NCI-H2107 (cell line): Measurements from ENCODE around the gene EXD3.

Experiments used
- DNase-seq: peaks from one replicate; lab custom pipeline; 2025; lab: John Stamatoyannopoulos, UW

The EXD3 gene

GRCh38 chr9:137432687-137433348 is 9.9 kb upstream of the EXD3 start:
- DNase-seq: no peak

GRCh38 chr9:137431416-137431931 is 8.5 kb upstream of the EXD3 start:
- no peak for DNase-seq

GRCh38 chr9:137430723-137431415 is 7.9 kb upstream of the EXD3 start:
- DNase-seq: no peak

- DNase-seq: peak; percentile 52
Observed at GRCh38 chr9:137429974-137430722, 7.2 kb upstream of the EXD3 start.

GRCh38 chr9:137429546-137429890 is 6.6 kb upstream of the EXD3 start:
- DNase-seq: no peak

- DNase-seq: no peak
Observed at GRCh38 chr9:137428841-137429545, 6.0 kb upstream of the EXD3 start.

- no peak for DNase-seq
Observed at GRCh38 chr9:137428311-137428630, 5.3 kb upstream of the EXD3 start.

GRCh38 chr9:137427454-137428310 is 4.7 kb upstream of the EXD3 start:
- DNase-seq: no peak

DNA sequence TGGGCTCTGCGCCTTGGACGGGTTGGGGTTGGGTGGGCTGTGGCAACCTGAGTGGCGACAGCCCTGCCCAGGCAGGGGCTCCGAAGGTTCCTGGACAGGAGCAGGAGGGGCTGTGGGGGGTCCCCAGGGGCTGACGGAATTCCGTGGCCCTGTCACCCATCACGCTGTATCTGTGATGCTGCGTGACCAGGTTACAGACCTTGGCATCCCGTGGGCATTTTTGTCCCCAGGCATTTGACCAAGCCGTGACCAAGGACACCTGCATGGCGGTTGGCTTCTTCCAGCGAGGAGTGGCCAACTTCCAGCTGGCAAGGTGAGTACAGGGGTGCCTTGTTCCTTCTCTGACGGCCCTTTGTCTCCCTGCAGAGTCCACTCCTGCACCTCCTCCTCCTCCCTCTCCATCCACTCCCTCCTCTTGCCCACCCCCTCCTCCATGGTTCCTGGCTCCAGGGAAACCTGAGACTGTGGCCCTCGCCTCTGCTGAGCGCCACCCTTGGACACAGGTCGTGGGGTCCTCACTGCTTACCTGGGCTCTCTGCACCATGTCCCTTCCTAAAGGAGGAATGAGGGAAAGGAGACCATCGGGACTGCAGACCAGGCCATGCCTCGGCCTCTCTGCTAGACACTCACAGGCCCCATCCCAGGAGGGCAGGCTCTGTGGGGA is 3.2 kb upstream of the EXD3 start:
- DNase-seq: no peak

- no peak for DNase-seq
Observed at GRCh38 chr9:137423514-137424291, 741 bp upstream of the EXD3 start.

GRCh38 chr9:137421838-137422603 is 941 bp downstream of the EXD3 start:
- DNase-seq: no peak

DNA sequence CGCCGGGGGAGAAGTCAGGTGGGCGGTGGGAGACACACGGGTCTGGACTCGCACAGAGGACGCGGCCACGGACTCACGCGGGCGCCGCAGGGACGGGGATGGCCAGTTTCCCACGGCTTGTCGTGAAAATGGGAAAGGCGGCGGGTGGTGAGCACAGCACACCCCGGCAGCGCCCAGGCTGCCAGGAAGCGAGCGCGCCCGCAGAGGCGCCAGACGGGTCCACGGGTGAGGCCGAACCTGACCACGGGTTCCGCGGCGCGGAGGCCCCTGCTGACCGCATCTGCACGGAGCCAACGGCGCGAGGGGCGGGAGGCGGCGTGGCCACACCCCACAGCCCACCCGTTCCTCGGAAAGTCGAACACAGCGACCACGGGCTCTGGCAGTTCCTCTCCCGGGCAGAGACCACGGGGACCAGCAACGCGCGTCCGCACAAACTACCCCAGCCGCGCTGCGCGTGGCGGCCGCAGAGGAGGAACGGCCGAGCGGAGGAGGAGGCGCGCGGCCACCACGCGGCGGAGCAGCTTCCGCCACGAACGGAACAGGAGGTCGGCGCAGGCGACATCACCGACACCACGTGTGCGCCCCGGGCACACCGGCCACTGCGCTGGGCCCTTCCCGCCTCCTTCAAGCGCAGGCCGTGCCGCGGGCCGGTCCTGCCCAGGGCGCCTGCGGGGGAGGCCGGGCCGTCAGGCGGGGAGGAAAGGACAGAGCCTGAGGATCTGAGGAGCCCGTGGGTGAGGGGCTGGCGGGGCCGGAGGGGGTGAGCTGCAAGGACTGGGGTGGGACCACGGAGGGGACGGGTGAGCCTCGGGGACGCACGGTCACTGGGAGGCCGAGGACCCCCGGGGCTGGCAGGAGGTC is 5.6 kb downstream of the EXD3 start:
- DNase-seq: no peak

- DNase-seq: no peak
Observed at GRCh38 chr9:137416563-137417151, 6.3 kb downstream of the EXD3 start.

- DNase-seq: no peak
Observed at GRCh38 chr9:137416006-137416562, 6.9 kb downstream of the EXD3 start.

GRCh38 chr9:137415451-137415850 is 7.5 kb downstream of the EXD3 start:
- no peak for DNase-seq

DNA sequence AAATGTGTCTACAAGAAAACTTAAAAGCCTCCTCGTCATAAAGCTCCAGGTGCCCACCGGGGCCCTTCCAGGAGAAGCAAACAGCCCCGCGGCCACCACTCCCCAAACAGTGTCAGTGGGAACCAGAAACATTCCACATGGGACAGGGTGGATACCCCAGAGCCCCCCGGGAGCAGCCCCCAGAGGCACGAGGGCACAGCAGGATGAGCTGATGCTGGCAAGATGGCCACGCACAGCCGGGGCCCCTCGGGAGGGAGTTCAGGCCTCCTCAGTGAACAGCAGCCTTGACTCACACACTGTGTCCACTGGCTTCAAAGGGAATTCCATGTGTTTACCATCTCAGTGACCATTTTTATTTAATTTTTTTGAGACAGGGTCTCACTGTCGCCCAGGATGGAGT is 10.5 kb downstream of the EXD3 start:
- DNase-seq: no peak

- DNase-seq: peak; percentile 7
Observed at GRCh38 chr9:137411645-137412380, 11.1 kb downstream of the EXD3 start.
